H9 (cell line): ENCODE data around the gene MYL6B. TPM values are rescaled to one million over a fixed set of nuclear protein-coding genes. Genes with fewer than 3 reads are reported as not detected.

Source experiments
- DNase-seq: peaks from one replicate; pipeline ENCODE4 v3.0.0-alpha.2; 2017
- H2AFZ ChIP-seq: one replicate; pipeline ENCODE4 v1.6.1; 2013; ENCODE audit warnings: mild to moderate bottlenecking, low read length, control low read depth, moderate library complexity
- H2AK5ac ChIP-seq: 2 replicates; pipeline ENCODE4 v1.6.1; 2013; ENCODE audit warnings: low read length, control low read depth, mixed read lengths; ENCODE audit not compliant: insufficient read length
- H2BK120ac ChIP-seq: one replicate; pipeline ENCODE4 v1.6.1; 2013; ENCODE audit warnings: low read depth, mild to moderate bottlenecking, low read length, control low read depth, inconsistent platforms; ENCODE audit not compliant: poor library complexity, severe bottlenecking
- H2BK12ac ChIP-seq: 2 replicates; pipeline ENCODE4 v1.6.1; 2013; ENCODE audit warnings: low read length, control low read depth, mixed read lengths, low read depth; ENCODE audit not compliant: insufficient read length
- H2BK15ac ChIP-seq: 2 replicates; pipeline ENCODE4 v1.6.1; 2013; ENCODE audit warnings: low read depth, low read length, control low read depth
- H2BK20ac ChIP-seq: one replicate; pipeline ENCODE4 v1.6.1; 2013; ENCODE audit warnings: low read depth, mild to moderate bottlenecking, low read length, control low read depth, inconsistent platforms; ENCODE audit not compliant: poor library complexity, severe bottlenecking
- H2BK5ac ChIP-seq: 2 replicates; pipeline ENCODE4 v1.6.1; 2013; ENCODE audit warnings: low read length, control low read depth, mixed read lengths; ENCODE audit not compliant: insufficient read length
- H3K14ac ChIP-seq: 2 replicates; pipeline ENCODE4 v1.6.1; 2013; ENCODE audit warnings: low read length, control low read depth; ENCODE audit not compliant: insufficient read depth
- H3K18ac ChIP-seq: 2 replicates; pipeline ENCODE4 v1.6.1; 2013; ENCODE audit warnings: low read depth, mild to moderate bottlenecking, mixed read lengths, low read length, control low read depth; ENCODE audit not compliant: insufficient read length
- H3K23ac ChIP-seq: 2 replicates; pipeline ENCODE4 v1.6.1; 2013; ENCODE audit warnings: low read length, control low read depth, mixed read lengths, low read depth; ENCODE audit not compliant: insufficient read length
- H3K23me2 ChIP-seq: 2 replicates; pipeline ENCODE4 v1.6.1; 2013; ENCODE audit warnings: low read depth, mild to moderate bottlenecking, mixed read lengths, low read length, control low read depth; ENCODE audit not compliant: insufficient read length, poor library complexity, severe bottlenecking
- H3K27ac ChIP-seq: 2 replicates; pipeline ENCODE4 v1.5.1; 2013; ENCODE audit warnings: low read length, control low read depth, mixed read lengths, low read depth; ENCODE audit not compliant: insufficient read length
- H3K27me3 ChIP-seq: 2 replicates; pipeline ENCODE4 v1.6.1; 2013; ENCODE audit warnings: low read length, control low read depth, inconsistent platforms; ENCODE audit not compliant: insufficient read depth
- H3K4ac ChIP-seq: 2 replicates; pipeline ENCODE4 v1.6.1; 2013; ENCODE audit warnings: low read depth, mild to moderate bottlenecking, control low read depth, inconsistent platforms, low read length, moderate library complexity
- H3K4me1 ChIP-seq: 2 replicates; pipeline ENCODE4 v1.6.1; 2013; ENCODE audit warnings: low read length, control low read depth, inconsistent platforms; ENCODE audit not compliant: insufficient read depth
- H3K4me2 ChIP-seq: 2 replicates; pipeline ENCODE4 v1.6.1; 2013; ENCODE audit warnings: low read length, control low read depth, mixed read lengths; ENCODE audit not compliant: insufficient read length, insufficient read depth
- H3K56ac ChIP-seq: 2 replicates; pipeline ENCODE4 v1.6.1; 2013; ENCODE audit warnings: low read depth, mild to moderate bottlenecking, mixed read lengths, low read length, control low read depth; ENCODE audit not compliant: insufficient read length
- H3K79me1 ChIP-seq: 2 replicates; pipeline ENCODE4 v1.6.1; 2013; ENCODE audit warnings: low read depth, mild to moderate bottlenecking, moderate library complexity, low read length, control low read depth, inconsistent platforms; ENCODE audit not compliant: insufficient read depth, poor library complexity, severe bottlenecking
- H3K79me2 ChIP-seq: 2 replicates; pipeline ENCODE4 v1.6.1; 2013; ENCODE audit warnings: low read length, control low read depth, inconsistent platforms; ENCODE audit not compliant: insufficient read depth
- H3K9ac ChIP-seq: 2 replicates; pipeline ENCODE4 v1.6.1; 2013; ENCODE audit warnings: low read length, control low read depth, mixed read lengths; ENCODE audit not compliant: insufficient read length; ENCODE audit errors: extremely low read depth
- H3K9me3 ChIP-seq: one replicate; pipeline ENCODE4 v1.6.1; 2013; ENCODE audit warnings: low read depth, low read length, inconsistent platforms; ENCODE audit not compliant: control insufficient read depth
- H3T11ph ChIP-seq: one replicate; pipeline ENCODE4 v1.6.1; 2013; ENCODE audit warnings: mild to moderate bottlenecking, low read length, control low read depth, inconsistent platforms
- H4K20me1 ChIP-seq: one replicate; pipeline ENCODE4 v1.6.1; 2013; ENCODE audit not compliant: control insufficient read depth, insufficient read length, insufficient read depth
- H4K5ac ChIP-seq: 2 replicates; pipeline ENCODE4 v1.6.1; 2013; ENCODE audit warnings: low read depth, mild to moderate bottlenecking, mixed read lengths, low read length, control low read depth; ENCODE audit not compliant: insufficient read length
- H4K8ac ChIP-seq: replicated peaks from 2 replicates; pipeline ENCODE4 v1.6.1; 2013; ENCODE audit warnings: low read length, control low read depth, mixed read lengths, low read depth; ENCODE audit not compliant: insufficient read length
- H4K91ac ChIP-seq: 2 replicates; pipeline ENCODE4 v1.6.1; 2013; ENCODE audit warnings: low read depth, mild to moderate bottlenecking, moderate library complexity, mixed read lengths, low read length, control low read depth; ENCODE audit not compliant: insufficient read length
- H3K27ac Mint-ChIP-seq, 3 experiments: 2 replicates in 2 of 3; 3 replicates in 1 of 3; pipeline ENCODE4 v1.8.0; 2020 to 2021; ENCODE audit warnings: mixed read lengths in 3 of 3, mild to moderate bottlenecking in 1 of 3, moderate library complexity in 1 of 3
- H3K27me3 Mint-ChIP-seq: 2 replicates; pipeline ENCODE4 v1.8.0; 2021; ENCODE audit warnings: low read depth, mild to moderate bottlenecking, moderate library complexity, mixed read lengths
- H3K36me3 Mint-ChIP-seq, 3 experiments: 2 replicates in 2 of 3; 3 replicates in 1 of 3; pipeline ENCODE4 v1.8.0; 2020 to 2021; ENCODE audit warnings: low read depth in 3 of 3, mixed read lengths in 3 of 3; ENCODE audit not compliant: insufficient read depth in 1 of 3
- H3K4me1 Mint-ChIP-seq, 2 experiments: 2 replicates each; pipeline ENCODE4 v1.8.0; 2020; ENCODE audit warnings: mixed read lengths in 2 of 2
- H3K4me3 Mint-ChIP-seq, 2 experiments: 2 replicates in 1 of 2; 3 replicates in 1 of 2; pipeline ENCODE4 v1.8.0; 2020 to 2021; ENCODE audit warnings: mild to moderate bottlenecking in 2 of 2, mixed read lengths in 2 of 2, moderate library complexity in 1 of 2
- H3K9me3 Mint-ChIP-seq, 2 experiments: 2 replicates in 1 of 2; 3 replicates in 1 of 2; pipeline ENCODE4 v1.8.0; 2020; ENCODE audit warnings: mild to moderate bottlenecking in 2 of 2, mixed read lengths in 2 of 2, moderate library complexity in 1 of 2
- CTCF ChIP-seq: fragments of 200-600 bp; sonication (generic); conservative IDR thresholded peaks from 3 replicates; pipeline ENCODE4 v1.8.0; 2021; ENCODE audit warnings: antibody characterized with exemption, mild to moderate bottlenecking
- WGBS: extraction: QIAGEN DNeasy Blood & Tissue Kit; methylation state at CpG from one replicate; pipeline ENCODE4 v1.1.7; 2013; ENCODE audit warnings: missing lambda C conversion rate, low lambda C conversion rate, mixed read lengths; ENCODE audit not compliant: insufficient read length; ENCODE audit errors: extremely low coverage; 5-methylcytosine and 5-hydroxymethylcytosine counted together
- total RNA-seq: library from RNA; stranded (reverse); gene quantifications from 2 replicates; pipeline ENCODE4 v1.2.1, GENCODE V29; 2021

The MYL6B gene
- total RNA-seq, 1 experiment from 2014 or later: 165 TPM

GRCh38 chr12:56190695-56191155 is 38.3 kb downstream of the MYL6B start:
- peaks cover 6% of the 10 kb centered on the region for H3K79me1 ChIP-seq
- no peaks in the 10 kb centered on the region for H4K20me1 ChIP-seq
- H3K4me2 ChIP-seq: peak overlapping the region; percentile 86
- H4K8ac ChIP-seq: no peak overlapping the region
- Mint-ChIP-seq H3K27ac (peak overlapping the region; percentile 97 to 99 (median 99)), H3K9me3 (0 out of 5 replicates have a peak, but pooled peaks cover 0 to 3% of the 10 kb centered on the region in 2 experiments), H3K4me3 (peak overlapping the region; percentile 94 to 98), H3K4me1 (peaks cover 24 to 27% of the 10 kb centered on the region in 2 experiments), H3K27me3 (peaks cover 3% of the 10 kb centered on the region; the same call in 1 of the 2 replicates), H3K36me3 (peaks cover 25 to 38% (median 32%) of the 10 kb centered on the region in 3 experiments; a peak in 6 of 7 replicates)
- no peak overlapping the region for H2BK15ac ChIP-seq
- H3K23me2 ChIP-seq: peaks cover 12% of the 10 kb centered on the region
- no peak for DNase-seq
- H2BK120ac ChIP-seq: no peak overlapping the region
- no peaks in the 10 kb centered on the region for H3K27me3 ChIP-seq
- H2AK5ac ChIP-seq: no peak overlapping the region
- H2BK5ac ChIP-seq: no peak overlapping the region
- no peak overlapping the region for H3K4ac ChIP-seq
- no peak overlapping the region for H2BK12ac ChIP-seq
- H2BK20ac ChIP-seq: no peak overlapping the region
- H3K27ac ChIP-seq: no peak overlapping the region
- peaks cover 8% of the 10 kb centered on the region; the same call in 1 of the 2 replicates for H3K79me2 ChIP-seq
- no peak for TF ChIP-seq CTCF
- H3K23ac ChIP-seq: no peak overlapping the region
- H3K18ac ChIP-seq: no peak overlapping the region
- H4K5ac ChIP-seq: no peak overlapping the region
- peaks cover 8% of the 10 kb centered on the region for H3K4me1 ChIP-seq
- no peak overlapping the region for H3T11ph ChIP-seq
- no peaks in the 10 kb centered on the region for H3K9me3 ChIP-seq
- H4K91ac ChIP-seq: no peak overlapping the region
- peak overlapping the region; percentile 47 for H3K9ac ChIP-seq
- peak overlapping the region; percentile 90 for H2AFZ ChIP-seq
- H3K56ac ChIP-seq: no peak overlapping the region
- no CpG with 5 or more reads among the region's 9 CpGs for WGBS
- H3K14ac ChIP-seq: peak overlapping the region; percentile 23; the same call in 1 of the 2 replicates
